IPS-11a (cell line): ENCODE results near the gene AKAP6.

Experiments used
- H3K4me3 ChIP-seq: one replicate; pipeline ENCODE4 v1.5.1; 2013; ENCODE audit warnings: low read depth, low read length, control low read depth

Gene AKAP6

DNA sequence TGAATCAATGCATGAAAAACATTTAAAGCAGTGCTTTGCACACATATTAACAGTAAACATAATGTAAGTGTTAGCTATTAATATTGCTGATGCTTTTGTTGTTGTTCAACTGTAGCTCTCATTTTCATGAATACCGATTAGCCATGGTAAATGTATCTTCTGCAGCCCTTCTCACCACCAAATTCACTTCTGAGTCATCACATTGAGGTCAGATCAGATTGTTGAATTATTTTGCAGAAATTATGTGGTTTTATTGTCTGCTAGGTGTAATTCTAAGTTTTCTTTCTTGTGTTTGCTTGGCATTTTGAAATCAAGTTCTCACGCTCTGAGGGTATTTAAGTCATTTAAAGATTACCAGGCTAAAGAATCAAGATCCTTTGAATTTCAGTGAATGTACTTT lies 74.6 kb downstream of the AKAP6 start:
- H3K4me3 ChIP-seq = no peak overlapping the region

DNA sequence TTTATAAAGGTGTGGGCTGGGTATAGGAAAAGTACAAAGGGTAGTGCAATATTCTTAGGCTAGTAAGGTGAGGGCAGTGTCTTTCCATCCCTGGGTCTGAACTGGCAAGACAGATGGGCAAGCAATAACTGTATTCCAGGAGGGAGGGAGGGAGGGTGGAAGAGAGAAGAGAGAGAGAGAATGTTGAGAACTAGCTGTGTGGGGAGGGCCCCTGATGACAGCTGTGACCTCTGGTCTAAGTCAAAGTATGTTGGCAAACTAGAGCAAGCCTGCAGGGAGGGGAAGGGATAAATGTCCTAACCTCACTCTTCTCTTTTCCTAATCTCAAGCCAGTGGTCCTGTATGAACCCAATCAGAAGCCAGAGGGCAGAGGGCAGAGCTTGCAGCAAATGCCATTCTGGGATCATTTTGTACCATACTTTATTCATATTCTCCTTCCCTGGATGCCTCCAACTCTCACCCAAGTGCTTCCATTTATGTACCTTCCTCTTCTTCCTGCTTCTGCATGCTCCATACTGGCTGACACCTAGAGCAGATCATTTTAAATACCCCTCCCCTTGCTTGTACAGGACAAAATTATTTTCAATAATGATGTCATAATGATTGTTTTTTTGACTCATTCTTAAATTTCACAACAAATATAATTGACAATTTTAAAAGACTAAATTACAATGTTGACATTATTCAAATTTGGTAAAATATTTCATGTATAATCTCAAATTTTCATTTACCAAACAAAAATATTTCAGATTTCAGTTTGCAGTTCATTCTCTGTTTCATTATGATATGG lies 75.9 kb downstream of the AKAP6 start:
- no peak overlapping the region for H3K4me3 ChIP-seq

DNA sequence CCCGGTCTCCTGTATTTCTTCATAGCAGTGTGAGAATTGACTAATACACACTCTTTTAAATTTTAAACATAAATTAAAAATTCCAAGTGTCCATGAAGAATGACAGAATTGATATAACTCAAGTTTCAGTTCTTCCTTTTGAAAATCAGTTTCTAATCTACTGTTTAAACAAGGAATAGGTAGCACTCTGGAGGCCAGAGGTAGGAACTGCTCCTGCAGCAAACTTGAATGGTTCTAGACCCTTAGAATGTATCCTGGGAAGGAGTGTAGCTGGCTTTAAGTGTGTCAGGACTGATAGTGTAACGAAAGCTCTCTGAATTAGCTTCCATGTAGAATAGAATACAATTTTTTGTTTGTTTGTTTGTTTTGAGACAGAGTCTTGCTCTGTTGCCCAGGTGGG lies 76.8 kb downstream of the AKAP6 start:
- H3K4me3 ChIP-seq = no peak overlapping the region

DNA sequence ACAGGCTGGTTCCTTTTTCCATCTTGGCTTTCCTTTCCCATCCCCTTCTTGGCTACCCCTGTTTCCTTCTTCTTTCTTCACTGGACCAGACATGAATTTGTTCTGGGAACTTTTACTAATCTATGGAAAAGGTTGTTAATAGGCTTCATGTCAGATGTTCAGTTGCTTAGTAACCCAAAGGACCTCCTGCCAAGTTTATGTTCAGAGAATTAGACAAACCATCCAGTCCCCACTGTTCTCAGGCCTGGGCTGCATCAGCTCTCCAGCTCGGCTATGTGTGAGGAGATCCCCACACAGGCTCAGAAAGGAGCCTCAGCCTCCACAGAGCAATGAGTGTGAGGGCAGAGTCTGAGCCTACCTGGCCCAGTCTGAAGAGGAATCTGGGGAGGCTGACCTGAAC lies 78.0 kb downstream of the AKAP6 start:
- H3K4me3 ChIP-seq = no peak overlapping the region

DNA sequence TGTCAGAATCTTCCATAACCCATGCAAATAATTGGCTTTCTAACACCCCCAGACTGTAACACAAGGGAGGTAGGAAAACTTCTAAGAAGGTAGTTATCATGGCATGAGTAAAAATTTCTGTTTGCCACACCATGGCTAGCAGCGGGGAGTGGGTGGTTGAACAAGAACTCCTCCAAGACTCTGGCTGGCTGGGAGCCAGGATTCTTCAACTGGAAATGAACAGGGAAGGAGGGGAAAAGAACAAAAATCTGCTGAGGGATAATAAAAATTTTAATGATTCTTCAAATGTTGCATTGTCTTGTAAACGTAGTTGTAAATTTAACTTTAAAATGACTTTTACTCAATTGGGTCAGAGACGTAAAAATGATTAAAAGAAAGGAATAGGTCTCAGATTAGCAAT lies 78.9 kb downstream of the AKAP6 start:
- H3K4me3 ChIP-seq = no peak overlapping the region

DNA sequence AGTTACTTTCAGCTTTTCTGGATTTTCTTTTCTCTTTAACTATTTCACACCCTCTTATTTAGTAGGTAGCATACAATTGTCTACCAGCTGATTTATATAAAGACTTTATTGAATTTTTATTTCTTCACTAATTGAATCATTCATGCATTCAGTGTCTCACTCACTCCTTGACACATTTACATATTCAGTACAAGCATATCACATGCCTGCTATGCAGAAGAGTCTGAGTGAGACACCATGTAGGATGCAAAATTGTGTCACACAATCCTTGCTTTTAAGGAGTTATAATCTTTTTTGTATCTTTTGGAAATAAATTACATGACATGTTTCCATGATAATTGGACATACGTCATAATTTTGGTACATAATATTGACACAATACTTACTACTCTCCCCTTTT lies 83.0 kb downstream of the AKAP6 start:
- no peak overlapping the region for H3K4me3 ChIP-seq

DNA sequence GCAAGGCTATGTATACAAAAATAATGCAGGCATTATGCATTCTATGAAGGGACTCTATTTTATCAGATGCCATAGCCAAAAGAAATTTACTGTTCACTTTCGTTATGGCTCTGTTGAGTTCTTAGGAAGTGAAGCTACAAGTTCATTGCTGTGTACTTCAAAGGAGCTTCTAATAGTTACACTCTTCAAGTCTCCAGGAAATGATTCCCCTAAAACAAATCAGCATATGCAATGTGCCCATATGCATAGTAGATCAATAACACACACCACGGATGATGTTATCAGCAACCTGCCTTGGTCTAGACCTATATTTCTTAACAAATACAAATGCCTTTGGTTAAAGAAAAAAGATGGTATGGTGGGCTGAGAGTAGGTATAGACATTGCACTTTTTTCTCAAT lies 83.4 kb downstream of the AKAP6 start:
- no peak overlapping the region for H3K4me3 ChIP-seq

DNA sequence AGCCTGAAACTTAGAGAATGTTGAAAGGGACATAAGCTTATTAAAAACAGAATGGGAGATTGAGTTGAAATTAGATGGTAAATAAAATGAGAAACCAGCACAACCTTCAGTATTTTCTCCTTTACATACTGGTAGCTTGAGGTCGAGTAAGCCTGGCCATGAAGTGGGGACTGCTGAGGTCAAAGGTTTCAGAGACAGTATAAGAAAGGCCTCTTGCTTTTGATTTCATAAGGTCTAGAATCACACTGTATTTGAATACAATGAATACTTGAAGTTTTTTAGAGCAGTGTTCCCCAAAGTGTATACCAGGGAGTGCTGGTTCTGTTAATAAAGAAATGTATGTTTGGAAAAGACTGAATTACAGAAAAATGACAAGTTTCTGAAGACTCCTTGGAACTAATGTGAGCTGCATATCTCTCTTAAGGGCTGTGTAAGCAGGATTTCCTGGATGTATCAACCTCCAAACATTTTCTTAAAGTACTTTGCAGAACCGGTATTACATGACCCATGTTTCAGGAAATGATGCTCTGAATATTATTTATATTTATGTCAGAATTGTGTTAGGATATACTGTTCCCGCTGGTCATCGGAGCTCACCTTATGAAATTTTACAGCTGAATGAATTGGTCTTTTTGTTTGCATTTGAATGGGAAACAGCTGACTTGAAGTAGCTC lies 85.0 kb downstream of the AKAP6 start:
- no peak overlapping the region for H3K4me3 ChIP-seq

DNA sequence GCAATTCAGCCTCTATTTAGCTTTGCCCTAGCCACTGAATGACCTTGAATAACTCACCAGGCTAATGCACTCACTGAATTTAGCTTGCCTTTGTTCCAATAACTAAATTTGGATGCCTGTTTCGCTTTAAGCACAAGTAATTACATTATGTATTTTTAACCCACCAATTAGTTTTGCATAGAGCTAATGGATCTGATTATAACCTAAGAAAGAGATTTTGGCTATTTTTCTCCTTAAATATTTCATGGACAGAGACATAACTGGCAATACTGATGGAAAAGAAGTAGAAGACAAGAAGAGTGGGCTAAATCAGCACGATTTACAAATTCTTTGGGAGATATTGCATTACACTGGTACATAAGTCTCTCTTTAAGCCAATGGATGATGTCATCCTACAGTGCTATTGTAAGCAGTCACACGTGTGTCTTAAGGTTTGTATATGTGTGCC lies 85.7 kb downstream of the AKAP6 start:
- H3K4me3 ChIP-seq = no peak overlapping the region

DNA sequence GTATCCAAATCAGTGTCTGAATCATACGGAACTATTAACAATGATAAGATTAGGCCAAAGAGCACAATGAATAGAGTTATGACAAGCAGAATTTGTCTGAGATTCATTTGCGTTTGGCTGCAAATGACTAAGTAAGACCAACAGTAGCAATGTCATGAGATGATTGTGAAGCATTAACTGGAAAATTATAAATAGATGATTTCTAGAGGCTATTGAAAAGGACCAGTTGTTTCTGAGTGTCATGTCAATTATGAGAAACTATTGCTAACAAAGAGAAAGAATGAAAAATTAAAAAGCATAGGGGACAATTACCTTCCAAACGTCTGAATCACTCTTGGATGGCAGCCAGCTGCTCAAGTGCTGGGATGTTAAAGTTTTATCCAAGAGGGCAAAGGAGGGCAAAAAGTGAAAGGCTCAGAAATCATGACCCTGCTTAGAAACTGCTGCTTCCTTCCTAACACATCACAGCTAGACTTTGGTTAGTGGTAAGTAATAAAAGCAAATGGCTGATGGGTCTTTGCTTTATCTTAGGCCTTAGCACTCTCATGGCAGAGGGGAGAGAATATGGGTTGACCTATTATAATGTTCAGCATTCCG lies 89.0 kb downstream of the AKAP6 start:
- no peak overlapping the region for H3K4me3 ChIP-seq

DNA sequence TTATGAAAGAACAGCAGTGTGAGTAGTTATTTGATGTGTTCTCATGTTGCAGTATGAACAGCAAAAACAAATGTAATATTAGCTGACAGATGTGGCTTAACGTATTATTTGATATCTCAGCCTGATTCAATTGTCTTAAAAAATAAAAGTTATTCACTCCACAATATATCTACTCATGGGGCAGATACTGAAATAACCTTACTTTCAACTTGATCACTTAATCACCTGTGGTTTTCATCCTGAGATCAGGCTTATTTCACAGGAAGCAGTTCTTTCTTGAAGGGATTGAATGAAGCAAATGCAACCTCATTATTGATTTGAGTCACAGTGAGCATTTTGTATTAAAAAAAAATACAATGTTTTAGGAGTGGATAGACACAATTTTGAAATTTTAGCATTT lies 90.3 kb downstream of the AKAP6 start:
- no peak overlapping the region for H3K4me3 ChIP-seq

DNA sequence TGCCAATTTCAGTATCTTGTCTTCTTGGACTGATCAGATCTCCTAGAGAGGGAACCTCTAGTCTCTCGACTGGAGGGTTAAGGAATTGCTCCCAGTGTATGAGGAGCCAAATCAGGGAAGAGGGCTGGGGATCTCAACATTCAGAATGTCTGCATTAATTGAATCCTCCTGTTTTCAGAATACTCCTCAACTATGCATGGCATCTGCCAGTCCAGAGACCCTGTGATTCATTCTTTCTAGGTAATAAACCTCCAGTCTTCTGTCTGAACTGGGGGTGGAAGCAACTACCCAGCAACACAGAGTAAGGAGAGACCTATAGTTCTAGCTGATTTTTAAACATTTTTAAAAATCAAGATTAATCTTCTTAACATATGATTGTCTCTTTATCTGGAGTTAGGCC lies 92.7 kb downstream of the AKAP6 start:
- H3K4me3 ChIP-seq = no peak overlapping the region

DNA sequence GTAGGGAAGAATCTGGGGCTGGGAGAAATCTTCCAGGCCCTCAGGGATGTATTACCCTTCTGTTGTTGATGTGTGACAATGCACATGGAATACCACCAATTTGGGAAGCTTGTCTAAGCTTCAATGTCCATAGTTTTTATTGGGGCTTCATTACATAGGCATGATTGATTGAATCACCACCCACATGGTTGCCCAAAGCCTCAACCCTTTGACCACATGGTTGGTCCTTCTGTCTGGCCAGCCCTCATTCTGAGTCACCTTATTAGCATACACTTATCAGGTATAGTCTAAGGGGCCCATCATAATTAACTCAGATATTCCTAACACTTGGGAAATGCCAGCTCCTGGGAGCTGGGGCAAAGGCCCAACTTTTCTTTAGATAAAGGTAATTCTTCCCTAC lies 93.3 kb downstream of the AKAP6 start:
- H3K4me3 ChIP-seq = no peak overlapping the region

DNA sequence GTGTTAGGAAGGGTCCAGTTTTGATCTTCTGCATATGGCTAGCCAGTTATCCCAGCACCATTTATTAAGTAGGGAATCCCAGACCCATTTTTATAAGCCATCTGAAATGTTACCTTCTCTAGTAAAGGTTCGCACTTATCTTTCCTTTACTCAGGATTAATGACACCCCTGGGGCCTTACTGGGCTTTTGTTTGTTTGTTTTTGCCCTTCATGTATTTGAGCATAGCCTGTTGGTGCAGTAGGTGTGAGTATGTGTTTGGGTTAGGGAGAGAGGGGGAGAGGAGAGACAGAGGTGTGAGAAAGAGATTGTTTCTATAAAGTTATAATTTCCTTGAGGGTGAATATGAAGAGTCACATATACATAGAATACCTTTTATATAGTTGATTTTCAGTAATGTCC lies 96.9 kb downstream of the AKAP6 start:
- no peak overlapping the region for H3K4me3 ChIP-seq

DNA sequence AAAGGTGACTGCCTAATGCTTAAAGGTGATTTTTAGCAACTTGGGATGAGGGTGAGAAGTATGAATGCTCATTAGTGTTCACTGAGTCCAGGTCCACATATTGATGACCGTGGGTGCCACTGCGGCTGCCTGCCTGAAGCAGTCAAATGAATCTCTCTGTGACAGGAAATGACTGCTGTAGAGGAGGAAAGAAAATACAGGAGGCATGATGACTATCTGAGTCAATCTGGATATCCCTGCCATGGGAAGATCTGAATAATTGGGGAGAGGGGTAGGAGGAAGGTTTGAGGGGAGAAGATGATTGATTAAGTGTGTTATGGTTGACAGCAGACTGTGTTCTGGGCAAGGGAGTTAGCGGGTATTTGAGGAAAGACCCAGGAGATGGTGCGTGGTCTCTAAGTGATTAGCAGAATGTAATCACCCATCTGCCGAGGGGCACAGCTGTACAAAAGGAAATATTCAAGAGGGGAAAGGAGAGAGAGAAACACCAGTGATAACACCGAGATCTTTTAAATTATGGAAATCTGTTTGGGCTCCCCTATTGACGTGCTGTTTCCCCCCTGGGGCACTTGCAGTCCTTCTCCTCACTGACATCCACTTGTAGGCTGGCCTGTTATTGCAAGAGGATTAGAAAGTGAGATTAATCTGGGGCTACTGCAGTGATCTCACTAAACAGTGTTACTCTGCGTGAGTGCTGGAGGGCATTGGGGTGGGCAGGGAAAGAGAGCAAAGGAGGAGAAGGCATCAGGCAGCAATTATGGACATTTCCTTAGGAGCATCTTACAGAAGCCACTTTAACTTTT lies 97.7 kb downstream of the AKAP6 start:
- H3K4me3 ChIP-seq = no peak overlapping the region

DNA sequence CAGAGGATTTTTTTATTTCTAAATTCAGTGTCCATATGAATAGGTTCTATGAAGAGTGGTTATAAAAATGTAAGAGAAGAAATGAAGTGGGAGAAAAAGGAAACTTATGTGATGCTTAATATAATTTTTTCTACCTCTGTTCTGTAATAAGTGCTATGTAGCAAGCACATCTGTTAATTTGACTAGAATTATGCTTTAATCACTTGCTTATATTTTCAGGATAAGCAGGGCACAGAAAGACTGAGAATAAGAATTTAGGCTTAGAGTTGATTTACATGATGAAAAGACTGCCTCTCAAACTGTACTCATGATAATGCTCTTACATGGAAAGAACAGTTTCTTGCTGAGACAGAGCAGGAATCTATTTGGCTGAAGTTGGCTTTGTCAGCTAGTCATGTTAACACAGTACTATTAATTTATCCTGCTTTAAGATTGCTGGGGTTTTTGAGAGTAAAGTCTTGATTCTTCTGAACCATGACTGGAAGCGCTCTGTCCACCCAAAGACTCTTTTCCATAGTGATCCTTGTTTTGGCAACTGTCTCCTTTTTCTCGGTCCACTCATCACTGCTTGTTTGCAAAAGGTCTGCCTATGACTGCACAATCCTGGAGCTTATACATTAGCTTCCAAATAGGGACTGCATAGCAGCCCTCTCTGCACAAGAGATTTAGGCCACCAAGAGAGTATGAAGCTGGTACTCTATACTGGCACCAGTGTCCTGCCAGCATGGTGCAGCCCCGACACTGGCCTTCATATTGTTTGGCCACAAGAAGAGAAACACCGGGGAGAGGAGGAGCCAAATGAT lies 98.8 kb downstream of the AKAP6 start:
- H3K4me3 ChIP-seq = no peak overlapping the region

DNA sequence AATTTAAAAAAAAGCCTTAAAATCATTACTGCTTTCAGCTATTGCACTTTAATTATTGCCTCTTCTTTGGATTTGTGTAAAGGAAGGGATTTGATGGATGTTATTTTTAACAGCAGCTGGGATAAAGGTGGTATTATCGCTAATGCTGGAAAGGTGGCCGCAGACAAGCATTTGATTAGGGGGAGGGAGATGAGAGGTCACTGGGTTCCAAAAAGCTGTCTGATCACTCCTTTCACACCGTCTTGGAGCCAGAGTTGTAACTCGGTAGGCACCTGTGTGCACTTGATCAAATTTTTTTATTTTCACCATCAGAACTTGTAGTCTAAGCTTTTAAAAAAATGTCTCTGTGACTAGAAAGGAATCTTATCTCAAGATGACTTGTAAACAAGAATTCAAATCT lies 99.8 kb downstream of the AKAP6 start:
- no peak overlapping the region for H3K4me3 ChIP-seq

DNA sequence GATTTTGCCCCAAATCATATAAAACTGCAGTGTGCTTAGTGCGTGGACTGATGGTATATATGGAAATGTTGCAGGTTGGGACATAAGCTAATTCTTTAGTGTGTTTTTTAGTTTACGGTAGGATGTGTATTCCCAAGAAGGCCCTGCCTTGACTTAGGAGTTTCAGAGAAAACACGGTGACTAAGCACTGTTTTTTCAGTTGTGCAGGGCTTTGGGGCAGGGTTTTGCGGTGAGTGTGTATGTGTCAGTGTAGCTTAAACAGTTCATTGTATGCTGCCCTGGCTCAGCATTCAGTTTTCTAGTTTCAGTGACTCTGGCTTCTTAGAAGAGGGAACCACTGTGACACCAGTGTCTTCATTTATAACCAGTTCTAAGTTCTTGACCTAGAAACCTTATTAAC lies 101.2 kb downstream of the AKAP6 start:
- no peak overlapping the region for H3K4me3 ChIP-seq

DNA sequence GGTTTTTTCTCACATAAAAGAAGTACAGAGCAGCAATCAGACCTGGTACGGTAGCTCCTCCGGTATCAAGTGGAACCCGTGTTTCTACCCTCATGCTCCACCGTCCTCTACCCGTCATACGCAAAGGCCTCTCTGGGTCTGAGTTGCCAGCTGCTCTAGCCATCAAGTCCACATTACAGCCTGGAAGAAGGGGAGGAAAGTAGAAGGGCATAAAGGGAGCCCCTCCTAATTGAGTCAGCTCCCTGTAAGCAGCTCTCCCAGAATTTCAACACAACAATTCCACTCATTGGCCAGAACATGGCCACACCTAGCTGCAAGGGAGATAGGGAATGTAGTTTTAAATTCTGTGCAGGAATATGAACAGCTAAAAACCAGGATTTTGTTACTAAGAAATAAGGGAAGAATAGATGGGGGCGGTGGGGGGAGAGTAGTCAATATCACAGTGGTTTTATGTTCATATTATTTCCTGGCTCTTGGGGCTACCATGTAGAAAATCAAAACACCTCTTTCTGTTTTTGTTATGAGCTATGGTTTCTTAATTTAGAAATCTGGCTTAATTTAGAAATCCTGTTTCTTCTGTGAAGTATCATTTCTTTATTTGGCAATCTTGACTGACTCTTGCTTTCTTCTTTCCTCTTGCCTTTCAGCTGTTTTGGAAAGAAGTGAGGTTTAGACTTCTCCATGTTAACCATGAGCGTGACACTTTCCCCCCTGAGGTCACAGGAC lies 103.9 kb downstream of the AKAP6 start:
- no peak overlapping the region for H3K4me3 ChIP-seq

DNA sequence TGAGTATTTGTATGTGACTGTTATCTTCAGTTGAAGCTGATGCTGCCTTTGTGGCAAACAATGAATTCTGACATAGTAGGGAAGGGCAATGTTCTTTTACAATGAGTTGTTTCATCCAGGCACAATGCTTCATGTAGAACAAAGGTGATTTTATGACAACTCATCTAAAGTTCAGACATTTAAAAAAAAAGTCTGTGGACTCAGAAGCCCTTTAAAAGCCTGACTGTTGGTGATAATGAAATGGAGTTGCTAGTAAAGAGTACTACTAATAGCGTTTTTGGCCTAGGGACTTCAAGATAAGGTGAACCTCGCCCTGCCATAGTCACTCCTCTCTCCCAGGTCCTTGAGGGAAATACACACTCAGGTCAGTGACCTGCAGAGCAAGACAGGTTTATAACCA lies 105.1 kb downstream of the AKAP6 start:
- no peak overlapping the region for H3K4me3 ChIP-seq
